HepG2 (cell line): ENCODE measurements around the gene CBY1. TPM values are rescaled to one million over a fixed set of nuclear protein-coding genes. Genes with fewer than 3 reads are reported as not detected.

Experiments
- ATAC-seq: fragments of 200-7000 bp; cut with Tn5 transposase; 3 replicates; pipeline ENCODE4 v1.9.1; 2020; ENCODE audit warnings: mild to moderate bottlenecking, moderate library complexity
- BruUV-seq: library from RNA; stranded (reverse); fragments of 400-500 nt; replicated peaks from 2 replicates; lab custom pipeline; 2021; lab: Mats Ljungman, UMichigan
- CTCF ChIA-PET: fragments of 300-600 bp; formaldehyde crosslinking; extraction: SDS; loops from one replicate; lab custom pipeline; 2021; ENCODE audit warnings: low total read pairs, inconsistent platforms, low intra/inter-chr PET ratio; lab: Yijun Ruan, JAX
- POLR2A ChIA-PET: fragments of 350-600 bp; sonication (Branson Sonifier 250); formaldehyde crosslinking; loops from one replicate; lab custom pipeline; 2020; ENCODE audit warnings: antibody characterized with exemption, inconsistent platforms; lab: Yijun Ruan, JAX
- DNase-seq: peaks from one replicate; pipeline ENCODE4 v3.0.0-alpha.2; 2015; ENCODE audit warnings: low spot score
- FAIRE-seq: peaks from 3 replicates; lab custom pipeline; 2011; peaks lifted over from hg19 to GRCh38; lab: Jason Lieb, UNC
- H2AFZ ChIP-seq: one replicate; pipeline ENCODE4 v1.6.1; 2011; ENCODE audit warnings: low read length, inconsistent platforms
- H3K27ac ChIP-seq: fragments of 300-600 bp; 3 replicates; pipeline ENCODE4 v1.8.0; 2011; ENCODE audit warnings: mixed run types, mild to moderate bottlenecking, mixed read lengths, low read length, inconsistent platforms; ENCODE audit not compliant: insufficient read depth; ENCODE audit errors: extremely low read length
- H3K27me3 ChIP-seq, 2 experiments: fragments of 200-600 bp in 1 of 2; 2 replicates in 1 of 2; 3 replicates in 1 of 2; pipeline versions ENCODE4 v1.6.0 to v1.8.0; 2011; ENCODE audit warnings: low read length in 2 of 2, mild to moderate bottlenecking in 2 of 2, moderate library complexity in 2 of 2, inconsistent platforms in 1 of 2; ENCODE audit not compliant: insufficient read depth in 2 of 2, control insufficient read depth in 1 of 2
- H3K36me3 ChIP-seq, 2 experiments: fragments of 200-600 bp in 1 of 2; replicated peaks in 1 of 2; 2 replicates in 1 of 2; 3 replicates in 1 of 2; pipeline versions ENCODE4 v1.5.1 to v1.8.0; 2011; ENCODE audit warnings: low read length in 2 of 2, inconsistent platforms in 1 of 2; ENCODE audit not compliant: insufficient read depth in 2 of 2, control insufficient read depth in 1 of 2
- H3K4me1 ChIP-seq: 2 replicates; pipeline ENCODE4 v1.5.1; 2012; ENCODE audit warnings: low read length, inconsistent platforms; ENCODE audit not compliant: insufficient read depth
- H3K4me2 ChIP-seq: 2 replicates; pipeline ENCODE4 v1.6.0; 2011; ENCODE audit warnings: low read depth, low read length, inconsistent platforms
- H3K4me3 ChIP-seq, 3 experiments: fragments of 200-600 bp in 1 of 3; sonication (generic), shearing (Covaris generic) in 1 of 3; replicated peaks in 1 of 3; 2 replicates each; pipeline ENCODE4 v1.5.1; 2011 to 2016; ENCODE audit warnings: low read length in 3 of 3, inconsistent platforms in 2 of 3, low read depth in 2 of 3, mild to moderate bottlenecking in 2 of 3, control low read depth in 1 of 3, mixed read lengths in 1 of 3; ENCODE audit not compliant: insufficient read depth in 1 of 3
- H3K79me2 ChIP-seq: one replicate; pipeline ENCODE4 v1.6.1; 2011; ENCODE audit warnings: low read length, inconsistent platforms; ENCODE audit not compliant: insufficient read depth
- H3K9ac ChIP-seq: 2 replicates; pipeline ENCODE4 v1.6.0; 2011; ENCODE audit warnings: mild to moderate bottlenecking, low read depth, low read length, inconsistent platforms; ENCODE audit not compliant: insufficient read depth
- H3K9me3 ChIP-seq: 2 replicates; pipeline ENCODE4 v1.5.1; 2012; ENCODE audit warnings: mild to moderate bottlenecking, low read length
- H4K20me1 ChIP-seq: 2 replicates; pipeline ENCODE4 v1.6.0; 2011; ENCODE audit warnings: inconsistent platforms, mild to moderate bottlenecking, low read length, moderate library complexity; ENCODE audit not compliant: insufficient read depth
- AGO2 ChIP-seq: fragments of 200-400 bp; formaldehyde crosslinking; optimal IDR thresholded peaks from 2 replicates; pipeline ENCODE3; 2017; ENCODE audit warnings: mild to moderate bottlenecking, low read depth, low read length, moderate library complexity
- POLR2AphosphoS5 ChIP-seq: IDR thresholded peaks from 2 replicates; pipeline ENCODE4 v1.6.1; 2012; ENCODE audit warnings: low read depth, low read length
- RBFOX2 ChIP-seq: fragments of 200-400 bp; formaldehyde crosslinking; IDR thresholded peaks from 2 replicates; pipeline ENCODE4 v1.6.1; 2017; ENCODE audit warnings: low read depth, mild to moderate bottlenecking, low read length
- RBM22 ChIP-seq: fragments of 200-400 bp; formaldehyde crosslinking; optimal IDR thresholded peaks from 2 replicates; pipeline ENCODE3; 2017; ENCODE audit warnings: mild to moderate bottlenecking, low read length, moderate library complexity
- SMAD3 ChIP-seq: sonication (generic); formaldehyde crosslinking; IDR thresholded peaks from 2 replicates; pipeline ENCODE4 v1.4.0; 2020; ENCODE audit warnings: missing genetic modification reagents
- TRIM24 ChIP-seq: sonication (generic); formaldehyde crosslinking; IDR thresholded peaks from 2 replicates; pipeline ENCODE4 v1.8.0; 2022; ENCODE audit warnings: mild to moderate bottlenecking, missing genetic modification reagents
- ZNF136 ChIP-seq: sonication (generic); formaldehyde crosslinking; IDR thresholded peaks from 2 replicates; pipeline ENCODE4 v1.8.1; 2022; ENCODE audit warnings: low read depth, mild to moderate bottlenecking, moderate library complexity, missing genetic modification reagents
- WGBS: methylation state at CpG from one replicate; pipeline ENCODE4 v1.1.6; 2017; ENCODE audit warnings: low lambda C conversion rate; 5-methylcytosine and 5-hydroxymethylcytosine counted together
- in situ Hi-C: cut with HindIII; loops from 2 replicates; pipeline ENCODE4 v1.10.0; 2017; ENCODE audit warnings: low pct_unique_long_range_greater_than_20kb; ENCODE audit not compliant: extremely low pct_ligation_motif_present
- intact Hi-C: fragments of 100-400 bp; cut with micrococcal nuclease; formaldehyde crosslinking; loops from one replicate; pipeline ENCODE4 v1.10.0; 2022; ENCODE audit not compliant: unreplicated experiment
- polyA plus RNA-seq, 8 experiments: library from polyadenylated mRNA; depleted of rRNA in 3 of 8; stranded (reverse) in 7 of 8; unstranded in 1 of 8; fragments of >200 nt; fragmentation: Illumina TruSeq in 4 of 8; extraction: Trizol in 4 of 8; gene quantifications; 2 replicates each; pipeline versions ENCODE4 v1.2.1 to v1.2.3, GENCODE V29; 2011 to 2016; ENCODE audit warnings: low read depth in 4 of 8, missing spikeins in 1 of 8, mixed read lengths in 1 of 8; ENCODE audit not compliant: insufficient read depth in 1 of 8
- total RNA-seq, 5 experiments: library from RNA; depleted of rRNA; stranded (reverse); fragments of >200 nt; fragmentation: Illumina TruSeq; extraction: Trizol; gene quantifications; 2 replicates each; pipeline ENCODE4 v1.2.3, GENCODE V29; 2016; ENCODE audit warnings: low read depth in 1 of 5
- TF ChIP-seq, protein P1 (sequence below): sonication (generic); formaldehyde crosslinking; IDR thresholded peaks from 2 replicates; pipeline ENCODE4; 2020; ENCODE audit warnings: missing genetic modification reagents, mild to moderate bottlenecking, borderline replicate concordance
- TF ChIP-seq, protein P2 (sequence below): sonication (generic); formaldehyde crosslinking; IDR thresholded peaks from 2 replicates; pipeline ENCODE4 v1.5.1; 2020; ENCODE audit warnings: missing genetic modification reagents, mild to moderate bottlenecking, borderline replicate concordance

CBY1 gene
- total and polyA plus RNA-seq, 2 of the 13 experiments (the other 11 are each of a cell fraction or from before 2014, with no cell fraction given): 19.7 to 20.3 TPM

DNA sequence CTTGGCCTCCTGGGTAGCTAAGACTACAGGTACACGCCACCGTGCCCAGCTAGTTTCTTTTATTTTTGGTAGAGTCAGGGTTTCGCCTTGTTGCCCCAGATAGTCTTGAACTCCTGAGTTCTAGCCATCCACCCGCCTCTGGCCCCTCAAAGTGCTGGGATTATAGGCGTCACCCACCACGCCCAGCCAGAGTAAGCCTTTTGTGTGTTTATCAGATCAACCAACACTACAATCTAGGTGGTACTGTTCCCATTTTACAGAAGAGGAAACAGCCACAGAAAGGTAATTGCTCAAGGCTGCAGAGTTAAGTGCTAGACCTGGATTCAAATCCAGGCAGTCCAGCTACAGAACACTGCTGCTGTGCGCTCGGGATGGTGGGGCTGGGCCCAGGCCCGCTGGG lies 28.5 kb downstream of the CBY1 start (continued):
- TF ChIP-seq, protein P1, sequence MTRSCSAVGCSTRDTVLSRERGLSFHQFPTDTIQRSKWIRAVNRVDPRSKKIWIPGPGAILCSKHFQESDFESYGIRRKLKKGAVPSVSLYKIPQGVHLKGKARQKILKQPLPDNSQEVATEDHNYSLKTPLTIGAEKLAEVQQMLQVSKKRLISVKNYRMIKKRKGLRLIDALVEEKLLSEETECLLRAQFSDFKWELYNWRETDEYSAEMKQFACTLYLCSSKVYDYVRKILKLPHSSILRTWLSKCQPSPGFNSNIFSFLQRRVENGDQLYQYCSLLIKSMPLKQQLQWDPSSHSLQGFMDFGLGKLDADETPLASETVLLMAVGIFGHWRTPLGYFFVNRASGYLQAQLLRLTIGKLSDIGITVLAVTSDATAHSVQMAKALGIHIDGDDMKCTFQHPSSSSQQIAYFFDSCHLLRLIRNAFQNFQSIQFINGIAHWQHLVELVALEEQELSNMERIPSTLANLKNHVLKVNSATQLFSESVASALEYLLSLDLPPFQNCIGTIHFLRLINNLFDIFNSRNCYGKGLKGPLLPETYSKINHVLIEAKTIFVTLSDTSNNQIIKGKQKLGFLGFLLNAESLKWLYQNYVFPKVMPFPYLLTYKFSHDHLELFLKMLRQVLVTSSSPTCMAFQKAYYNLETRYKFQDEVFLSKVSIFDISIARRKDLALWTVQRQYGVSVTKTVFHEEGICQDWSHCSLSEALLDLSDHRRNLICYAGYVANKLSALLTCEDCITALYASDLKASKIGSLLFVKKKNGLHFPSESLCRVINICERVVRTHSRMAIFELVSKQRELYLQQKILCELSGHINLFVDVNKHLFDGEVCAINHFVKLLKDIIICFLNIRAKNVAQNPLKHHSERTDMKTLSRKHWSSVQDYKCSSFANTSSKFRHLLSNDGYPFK (CRISPR knock-in tag): no peak
- TF ChIP-seq ZNF136 (CRISPR knock-in tag) (no peak), SMAD3 (CRISPR knock-in tag) (no peak), RBFOX2 (peak; percentile 3; the same call in 1 of the 2 replicates)

DNA sequence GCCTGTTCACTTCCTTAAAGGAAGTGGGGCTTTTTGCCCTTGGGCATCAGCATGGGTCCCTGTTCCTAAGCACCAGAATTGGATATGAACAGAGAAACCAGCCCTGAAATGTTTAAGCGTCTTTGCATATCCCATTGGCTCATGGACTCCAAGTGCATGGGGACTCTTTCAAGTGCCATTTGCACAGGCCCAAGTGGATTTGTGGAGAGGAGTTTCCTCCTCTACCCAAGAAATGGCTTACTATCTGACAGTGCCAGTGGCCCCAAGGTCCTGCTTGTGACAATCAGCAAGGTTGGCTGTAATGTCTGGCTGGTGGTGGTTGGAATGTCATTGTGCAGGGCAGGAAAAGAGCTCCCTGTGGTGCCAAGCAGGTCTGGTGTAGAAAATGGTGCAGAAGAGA lies 29.3 kb downstream of the CBY1 start:
- CTCF ChIA-PET: no interaction called here
- in situ Hi-C loops (no loop called here), intact Hi-C loops (no loop called here)
- DNase-seq: no peak
- no peaks in the 10 kb centered on the region for H3K27me3 ChIP-seq
- H4K20me1 ChIP-seq: no peaks in the 10 kb centered on the region
- H2AFZ ChIP-seq: no peak overlapping the region
- H3K27ac ChIP-seq: no peak overlapping the region
- 100% methylated on average over 1 of the region's 1 CpG for WGBS
- no peak for FAIRE-seq
- H3K4me2 ChIP-seq: no peak overlapping the region
- no peaks in the 10 kb centered on the region for H3K9me3 ChIP-seq
- no peak for ATAC-seq
- peaks cover 11% of the 10 kb centered on the region for H3K79me2 ChIP-seq
- POLR2A ChIA-PET: interaction anchor here (0.7 to 1.0 kb wide), 2 partner anchors 11 to 22 kb away, joined by 3 to 5 read pairs; no protein-coding TSS in a partner anchor
- H3K9ac ChIP-seq: no peak overlapping the region
- BruUV-seq: no TSS peak
- no peak overlapping the region for H3K4me3 ChIP-seq
- H3K4me1 ChIP-seq: peaks cover 19% of the 10 kb centered on the region
- peak; percentile 92 for TF ChIP-seq RBM22
- TF ChIP-seq, protein P2, sequence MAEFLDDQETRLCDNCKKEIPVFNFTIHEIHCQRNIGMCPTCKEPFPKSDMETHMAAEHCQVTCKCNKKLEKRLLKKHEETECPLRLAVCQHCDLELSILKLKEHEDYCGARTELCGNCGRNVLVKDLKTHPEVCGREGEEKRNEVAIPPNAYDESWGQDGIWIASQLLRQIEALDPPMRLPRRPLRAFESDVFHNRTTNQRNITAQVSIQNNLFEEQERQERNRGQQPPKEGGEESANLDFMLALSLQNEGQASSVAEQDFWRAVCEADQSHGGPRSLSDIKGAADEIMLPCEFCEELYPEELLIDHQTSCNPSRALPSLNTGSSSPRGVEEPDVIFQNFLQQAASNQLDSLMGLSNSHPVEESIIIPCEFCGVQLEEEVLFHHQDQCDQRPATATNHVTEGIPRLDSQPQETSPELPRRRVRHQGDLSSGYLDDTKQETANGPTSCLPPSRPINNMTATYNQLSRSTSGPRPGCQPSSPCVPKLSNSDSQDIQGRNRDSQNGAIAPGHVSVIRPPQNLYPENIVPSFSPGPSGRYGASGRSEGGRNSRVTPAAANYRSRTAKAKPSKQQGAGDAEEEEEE: no peak
- TF ChIP-seq POLR2AphosphoS5: 0 out of 2 replicates have a peak, but pooled peaks have one; percentile 38
- peak; percentile 44 for TF ChIP-seq AGO2
- TF ChIP-seq TRIM24: no peak
- H3K36me3 ChIP-seq: peaks cover 26 to 57% of the 10 kb centered on the region in 2 experiments
